Measurements from ENCODE around the gene ATP6V0A4. TPM values are rescaled to one million over a fixed set of nuclear protein-coding genes. Genes with fewer than 3 reads are reported as not detected.

Gene ATP6V0A4
- polyA plus RNA-seq, 1 of the 3 experiments (the other 2 are of a cell fraction): not detected

DNA sequence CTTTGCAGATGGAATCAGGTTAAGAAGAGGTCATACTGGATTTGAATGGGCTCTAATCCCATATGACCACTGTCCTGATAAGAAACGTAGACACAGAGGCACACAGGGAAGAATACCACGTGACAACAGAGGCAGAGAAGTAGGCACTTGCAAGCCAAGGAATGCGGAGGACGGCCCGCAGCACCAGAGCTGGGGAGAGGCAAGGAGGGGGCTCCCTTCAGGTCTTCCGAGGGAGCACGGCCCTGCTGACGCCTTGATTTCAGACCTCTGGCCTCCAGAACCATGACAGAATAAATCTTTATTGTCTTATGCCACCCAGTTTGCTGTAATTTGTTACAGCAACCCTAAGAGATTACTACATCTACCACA is 44.9 kb downstream of the ATP6V0A4 start:
- H2AFZ ChIP-seq (ENCODE audit: low read depth): no peak overlapping the region
- no peak overlapping the region for H3K4me2 ChIP-seq
- ChIA-PET POLR2A (no interaction called here), CTCF (interaction anchor here (6.1 kb wide), 1 partner anchor 14 kb away, joined by 39 read pairs; no protein-coding TSS in a partner anchor)
- no peaks in the 10 kb centered on the region for H3K79me2 ChIP-seq (ENCODE audit: insufficient read depth)
- no peak overlapping the region for H3K27ac ChIP-seq (ENCODE audit: low read depth in 2 of 2, low read length in 1 of 2)
- no peaks in the 10 kb centered on the region for H3K9me3 ChIP-seq
- no peak for DNase-seq
- H3K27me3 ChIP-seq (ENCODE audit: insufficient read depth): no peaks in the 10 kb centered on the region
- peaks cover 0 to 19% of the 10 kb centered on the region in 2 experiments; a peak in 1 of 4 replicates for H3K4me1 ChIP-seq (ENCODE audit: control insufficient read depth in 1 of 2, insufficient read depth in 2 of 2, low read depth in 1 of 2, low read length in 1 of 2)
- no peak overlapping the region for H3K4me3 ChIP-seq (ENCODE audit: low read depth in 2 of 2, low read length in 1 of 2)
- H3K9me2 ChIP-seq: no peaks in the 10 kb centered on the region
- no peaks in the 10 kb centered on the region for H3K36me3 ChIP-seq (replicated peaks in 1 of 2; ENCODE audit: control insufficient read depth in 1 of 2, insufficient read depth in 2 of 2, low read length in 1 of 2)
- no peaks in the 10 kb centered on the region for H3F3A ChIP-seq (replicated peaks; ENCODE audit: insufficient read depth)
- WGBS (ENCODE audit: low lambda C conversion rate): 51% methylated on average over 8 of the region's 8 CpGs
- H4K20me1 ChIP-seq (ENCODE audit: insufficient read depth): no peaks in the 10 kb centered on the region
- H3K9ac ChIP-seq: no peak overlapping the region
- TF ChIP-seq EP300 (IDR thresholded peaks at IDR 0.05; ENCODE audit: borderline replicate concordance in 1 of 2, low read depth in 1 of 2, low read length in 1 of 2): no peak
- TF ChIP-seq FOXM1 (IDR thresholded peaks at IDR 0.05; ENCODE audit: low read depth): no peak
- TF ChIP-seq FOXJ3 (CRISPR knock-in tag; IDR thresholded peaks at IDR 0.05): no peak
- TF ChIP-seq EZH2phosphoT487 (IDR thresholded peaks at IDR 0.05; ENCODE audit: borderline replicate concordance, low read depth): no peak
- TF ChIP-seq JUND (IDR thresholded peaks at IDR 0.05): no peak
- no peak for TF ChIP-seq TCF12 (IDR thresholded peaks at IDR 0.05)
- no peak for TF ChIP-seq FOSL2 (IDR thresholded peaks at IDR 0.05; ENCODE audit: borderline replicate concordance, low read depth)
- TF ChIP-seq, protein P1, sequence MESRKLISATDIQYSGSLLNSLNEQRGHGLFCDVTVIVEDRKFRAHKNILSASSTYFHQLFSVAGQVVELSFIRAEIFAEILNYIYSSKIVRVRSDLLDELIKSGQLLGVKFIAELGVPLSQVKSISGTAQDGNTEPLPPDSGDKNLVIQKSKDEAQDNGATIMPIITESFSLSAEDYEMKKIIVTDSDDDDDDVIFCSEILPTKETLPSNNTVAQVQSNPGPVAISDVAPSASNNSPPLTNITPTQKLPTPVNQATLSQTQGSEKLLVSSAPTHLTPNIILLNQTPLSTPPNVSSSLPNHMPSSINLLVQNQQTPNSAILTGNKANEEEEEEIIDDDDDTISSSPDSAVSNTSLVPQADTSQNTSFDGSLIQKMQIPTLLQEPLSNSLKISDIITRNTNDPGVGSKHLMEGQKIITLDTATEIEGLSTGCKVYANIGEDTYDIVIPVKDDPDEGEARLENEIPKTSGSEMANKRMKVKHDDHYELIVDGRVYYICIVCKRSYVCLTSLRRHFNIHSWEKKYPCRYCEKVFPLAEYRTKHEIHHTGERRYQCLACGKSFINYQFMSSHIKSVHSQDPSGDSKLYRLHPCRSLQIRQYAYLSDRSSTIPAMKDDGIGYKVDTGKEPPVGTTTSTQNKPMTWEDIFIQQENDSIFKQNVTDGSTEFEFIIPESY (IDR thresholded peaks at IDR 0.05; ENCODE audit: borderline replicate concordance, low read depth): no peak

DNA sequence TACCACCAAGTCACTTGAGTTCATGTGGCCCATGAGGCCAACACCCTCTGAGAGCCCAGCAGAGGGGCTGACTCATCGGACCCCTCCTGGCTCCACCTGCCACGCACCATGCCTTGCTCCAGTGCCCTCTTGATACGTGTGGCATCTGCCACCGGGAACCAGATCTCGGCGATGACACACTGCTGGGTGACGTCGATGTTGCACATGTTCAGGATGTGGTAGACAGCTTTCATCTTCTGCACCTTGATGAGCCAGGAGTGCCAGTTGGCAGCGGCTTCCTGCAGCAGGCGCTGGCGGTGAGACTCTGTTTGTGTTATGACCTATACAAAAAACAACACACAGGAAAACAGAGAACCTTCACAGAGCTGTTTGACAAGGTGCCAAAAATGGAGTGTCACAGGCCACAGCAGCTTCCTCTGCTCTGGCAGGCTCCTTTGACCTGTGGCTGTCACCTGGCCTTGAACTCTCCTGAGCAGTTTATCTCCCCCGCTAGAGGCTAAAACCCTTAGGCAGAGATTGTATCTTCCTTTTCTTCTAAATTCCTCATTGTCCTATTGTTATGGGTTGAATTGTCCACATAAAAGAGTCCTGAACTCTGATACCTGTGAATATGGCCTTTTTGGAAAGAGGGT is 45.4 kb downstream of the ATP6V0A4 start:
- no peaks in the 10 kb centered on the region for H3K9me2 ChIP-seq
- no peaks in the 10 kb centered on the region for H3K27me3 ChIP-seq (ENCODE audit: insufficient read depth)
- H3K36me3 ChIP-seq (replicated peaks in 1 of 2; ENCODE audit: control insufficient read depth in 1 of 2, insufficient read depth in 2 of 2, low read length in 1 of 2): no peaks in the 10 kb centered on the region
- H3F3A ChIP-seq (replicated peaks; ENCODE audit: insufficient read depth): no peaks in the 10 kb centered on the region
- ChIA-PET CTCF (interaction anchor here (0.6 to 6.1 kb wide), 3 partner anchors 12 to 158 kb away, joined by 3 to 39 read pairs (median 3); no protein-coding TSS in a partner anchor), POLR2A (no interaction called here)
- no peak overlapping the region; a peak in 1 of 4 replicates for H3K27ac ChIP-seq (ENCODE audit: low read depth in 2 of 2, low read length in 1 of 2)
- no peaks in the 10 kb centered on the region for H3K79me2 ChIP-seq (ENCODE audit: insufficient read depth)
- H3K4me1 ChIP-seq (ENCODE audit: control insufficient read depth in 1 of 2, insufficient read depth in 2 of 2, low read depth in 1 of 2, low read length in 1 of 2): peaks cover 0 to 19% of the 10 kb centered on the region in 2 experiments; a peak in 1 of 4 replicates
- H4K20me1 ChIP-seq (ENCODE audit: insufficient read depth): no peaks in the 10 kb centered on the region
- 68% methylated on average over 10 of the region's 12 CpGs for WGBS (ENCODE audit: low lambda C conversion rate)
- no peak overlapping the region for H3K9ac ChIP-seq
- DNase-seq: peak; percentile 43
- H3K4me3 ChIP-seq (ENCODE audit: low read depth in 2 of 2, low read length in 1 of 2): no peak overlapping the region
- no peak overlapping the region for H3K4me2 ChIP-seq
- H3K9me3 ChIP-seq: no peaks in the 10 kb centered on the region
- peak; percentile 46 for TF ChIP-seq GATA2 (CRISPR knock-in tag; IDR thresholded peaks at IDR 0.05)
- TF ChIP-seq, protein P2, sequence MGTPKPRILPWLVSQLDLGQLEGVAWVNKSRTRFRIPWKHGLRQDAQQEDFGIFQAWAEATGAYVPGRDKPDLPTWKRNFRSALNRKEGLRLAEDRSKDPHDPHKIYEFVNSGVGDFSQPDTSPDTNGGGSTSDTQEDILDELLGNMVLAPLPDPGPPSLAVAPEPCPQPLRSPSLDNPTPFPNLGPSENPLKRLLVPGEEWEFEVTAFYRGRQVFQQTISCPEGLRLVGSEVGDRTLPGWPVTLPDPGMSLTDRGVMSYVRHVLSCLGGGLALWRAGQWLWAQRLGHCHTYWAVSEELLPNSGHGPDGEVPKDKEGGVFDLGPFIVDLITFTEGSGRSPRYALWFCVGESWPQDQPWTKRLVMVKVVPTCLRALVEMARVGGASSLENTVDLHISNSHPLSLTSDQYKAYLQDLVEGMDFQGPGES (IDR thresholded peaks at IDR 0.05; ENCODE audit: low read depth, low read length): no peak
- no peak overlapping the region for H2AFZ ChIP-seq (ENCODE audit: low read depth)
